Coronary artery (tissue), 2 donors: Measurements from ENCODE around the gene BRINP3.

ENCODE experiments used
- DNase-seq: peaks from one replicate; pipeline ENCODE4 v3.0.0-alpha.2; 2017; ENCODE audit warnings: low spot score
- H3K27ac ChIP-seq, 2 donors: fragments of 200-600 bp; sonication (generic); one replicate each; pipeline ENCODE4 v1.5.1; 2016 to 2019
- H3K4me3 ChIP-seq: fragments of 200-600 bp; sonication (generic); 2 replicates; pipeline ENCODE4 v1.5.1; 2016; ENCODE audit warnings: mild to moderate bottlenecking, moderate library complexity
- CTCF ChIP-seq: fragments of 200-600 bp; sonication (generic); IDR thresholded peaks from one replicate; pipeline ENCODE4 v1.5.1; 2019; ENCODE audit warnings: antibody characterized with exemption

Gene BRINP3

GRCh38 chr1:190172651-190173430 lies 304.8 kb downstream of the BRINP3 start:
- DNase-seq = no peak
- no peak overlapping the region for H3K27ac ChIP-seq
- no peak overlapping the region for H3K4me3 ChIP-seq
- TF ChIP-seq CTCF = no peak

GRCh38 chr1:190170321-190170720 lies 307.3 kb downstream of the BRINP3 start:
- DNase-seq = no peak
- TF ChIP-seq CTCF = no peak
- no peak overlapping the region for H3K27ac ChIP-seq
- no peak overlapping the region for H3K4me3 ChIP-seq

GRCh38 chr1:190169311-190170067 lies 308.2 kb downstream of the BRINP3 start:
- TF ChIP-seq CTCF = no peak
- DNase-seq = no peak
- Histone ChIP-seq H3K27ac (no peak overlapping the region), H3K4me3 (no peak overlapping the region)

GRCh38 chr1:190168893-190169280 lies 308.8 kb downstream of the BRINP3 start:
- Histone ChIP-seq H3K4me3 (no peak overlapping the region), H3K27ac (no peak overlapping the region)
- DNase-seq = no peak
- no peak for TF ChIP-seq CTCF

GRCh38 chr1:190168116-190168892 lies 309.4 kb downstream of the BRINP3 start:
- H3K4me3 ChIP-seq = no peak overlapping the region

GRCh38 chr1:190159146-190159545 lies 318.5 kb downstream of the BRINP3 start:
- no peak for TF ChIP-seq CTCF

More at GRCh38 chr1:190168116-190168892, 309.4 kb downstream of the BRINP3 start:
- TF ChIP-seq CTCF = no peak
- no peak for DNase-seq
- H3K27ac ChIP-seq = no peak overlapping the region

More at GRCh38 chr1:190159146-190159545, 318.5 kb downstream of the BRINP3 start:
- H3K27ac ChIP-seq = no peak overlapping the region
- H3K4me3 ChIP-seq = no peak overlapping the region
- no peak for DNase-seq
